Forelimb muscle (tissue), 1 donor: ENCODE data around the gene CYFIP2. TPM values are rescaled to one million over a fixed set of nuclear protein-coding genes. Genes with fewer than 3 reads are reported as not detected.

Source experiments
- DNase-seq: peaks from one replicate; pipeline ENCODE4 v3.0.0-alpha.2; 2013; ENCODE audit warnings: low read depth
- polyA plus RNA-seq: library from polyadenylated mRNA; unstranded; fragments of 120-200 nt; gene quantifications from one replicate; pipeline ENCODE4 v1.2.1, GENCODE V29; 2013; ENCODE audit not compliant: insufficient read length

The CYFIP2 gene
- polyA plus RNA-seq, 1 donor, result 5.2 TPM

DNA sequence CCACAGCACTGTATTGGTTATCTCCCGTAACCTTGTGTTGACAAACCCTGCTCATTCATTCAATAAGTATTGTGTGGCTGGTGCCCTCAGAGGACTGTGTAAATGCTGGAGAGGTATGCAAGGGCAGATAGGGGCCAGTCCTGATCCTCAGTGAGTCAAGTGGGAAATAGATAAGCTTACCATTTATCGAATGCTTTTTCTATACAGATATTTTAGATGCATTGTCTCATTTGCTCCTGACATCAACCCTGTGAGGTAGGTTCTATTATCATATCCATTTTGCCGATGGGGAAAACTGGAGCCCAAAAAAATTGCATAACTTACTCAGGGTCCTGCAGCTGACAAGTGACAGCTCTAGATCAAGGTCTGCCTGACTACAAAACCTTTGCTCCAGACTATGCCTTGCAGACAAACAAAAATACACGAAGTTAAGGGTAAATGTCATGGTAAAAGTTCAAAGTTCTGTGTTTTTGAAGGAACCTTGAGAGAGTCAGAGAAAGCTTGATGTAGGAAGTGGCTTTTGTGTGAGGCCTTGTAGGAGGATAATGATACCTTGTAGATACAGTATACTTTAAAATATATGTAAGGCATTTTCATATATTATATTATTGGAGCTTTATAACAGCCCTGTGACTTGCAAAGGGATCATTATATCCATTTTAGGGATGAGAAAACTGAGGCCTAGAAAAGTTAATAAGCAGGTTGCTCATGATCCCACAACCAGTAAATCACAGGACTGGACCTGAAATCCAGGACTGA lies 22.7 kb downstream of the CYFIP2 start:
- DNase-seq, result no peak

DNA sequence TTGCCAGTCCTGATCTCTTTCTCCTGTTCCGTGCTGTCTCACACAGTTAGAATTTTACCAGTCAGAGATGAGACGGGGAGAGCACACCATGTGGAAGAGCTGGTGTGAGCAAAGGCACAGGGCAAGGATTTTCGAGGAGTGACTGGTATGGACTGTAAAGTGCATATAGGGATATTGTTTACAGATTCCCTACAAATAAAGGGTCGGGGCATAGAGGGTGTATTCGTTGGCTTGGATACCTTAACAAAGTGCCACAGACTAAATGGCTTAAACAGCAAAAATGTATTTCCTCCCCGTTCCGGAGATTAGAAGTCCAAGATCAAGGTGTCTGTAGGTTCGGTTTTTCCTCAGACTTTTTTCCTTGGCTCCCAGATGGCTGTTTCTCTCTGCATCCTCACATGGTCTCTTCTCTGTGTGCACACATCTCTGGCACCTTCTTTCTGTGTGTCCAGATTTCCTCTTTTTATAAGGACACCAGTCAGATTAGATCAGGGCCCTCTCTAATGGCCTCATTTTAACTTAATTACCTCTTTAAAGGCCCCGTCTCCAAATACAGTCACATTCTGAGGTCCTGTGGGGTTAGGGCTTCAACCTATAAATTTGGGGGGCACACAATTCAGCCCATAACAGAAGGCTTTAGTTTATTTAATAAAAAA lies 23.4 kb downstream of the CYFIP2 start:
- DNase-seq, result no peak

DNA sequence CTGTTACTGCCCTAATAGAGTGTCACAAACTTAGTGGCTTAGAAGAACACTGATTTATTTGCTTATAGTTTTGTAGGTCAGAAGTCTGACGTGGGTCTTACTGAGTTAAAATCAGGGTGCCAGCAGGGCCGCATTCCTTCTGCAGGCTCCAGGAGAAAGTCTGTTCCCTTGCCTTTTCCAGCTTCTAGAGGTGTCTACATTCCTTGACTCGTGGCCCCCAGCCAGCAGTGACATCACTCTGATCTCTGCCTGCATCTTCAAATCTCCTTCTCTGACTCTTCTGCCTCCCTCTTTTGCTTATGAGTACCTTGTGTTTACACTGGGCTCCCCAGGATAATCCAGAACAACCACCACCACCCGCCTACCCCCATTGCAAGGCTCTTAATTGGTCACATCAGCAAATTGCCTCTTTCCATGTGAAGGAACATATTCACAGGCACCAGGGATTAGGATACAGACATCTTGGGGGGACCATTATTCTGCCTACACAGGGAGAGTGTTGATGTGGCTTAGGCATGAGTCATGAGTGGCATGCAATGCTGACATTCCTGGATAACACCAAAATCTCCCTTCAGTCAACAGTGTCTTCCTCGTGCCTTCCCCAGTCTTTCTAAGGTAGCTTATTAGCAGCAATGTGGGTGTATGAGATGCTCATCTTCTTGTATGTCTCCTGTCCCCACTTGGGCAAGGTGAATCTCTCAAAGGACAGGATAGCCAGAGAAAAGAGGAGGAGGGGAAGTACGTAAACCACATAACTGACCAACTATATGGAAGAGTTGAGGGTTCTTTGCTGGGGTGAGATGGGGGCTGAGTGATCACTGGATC lies 24.4 kb downstream of the CYFIP2 start:
- no peak for DNase-seq

DNA sequence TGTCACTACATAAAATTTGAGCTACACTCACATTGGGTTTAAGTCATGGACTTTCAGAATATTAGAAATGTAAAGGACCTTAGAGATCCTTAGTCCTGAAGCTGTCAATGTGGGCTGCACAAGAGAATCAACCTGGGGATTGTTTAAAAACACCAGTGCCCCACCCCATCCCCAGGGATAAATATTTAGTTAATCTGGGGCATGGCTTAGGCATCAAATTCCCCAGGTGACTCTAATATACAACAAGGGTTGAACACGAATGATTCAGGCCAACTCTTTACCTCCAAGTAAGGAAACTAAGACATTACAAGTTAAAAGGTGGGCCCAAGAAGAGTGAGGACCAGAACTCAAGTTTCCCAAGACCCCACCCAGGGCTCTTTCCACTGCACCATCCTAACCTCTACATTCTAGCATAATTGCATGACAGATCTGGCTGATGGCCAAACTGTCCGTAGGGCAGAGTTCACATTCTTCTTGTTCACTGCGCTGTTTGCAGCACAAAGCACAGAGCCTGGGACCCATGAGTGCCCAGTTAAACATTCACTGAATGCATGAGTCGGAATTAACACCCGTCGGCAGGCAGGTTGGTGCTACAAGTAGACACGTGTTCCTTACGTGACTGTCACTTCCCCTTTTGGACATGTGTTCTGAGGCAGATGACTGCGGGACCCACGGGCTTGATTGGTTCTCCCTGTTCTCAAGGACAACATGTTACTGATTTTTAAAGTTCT lies 25.2 kb downstream of the CYFIP2 start:
- DNase-seq, result no peak

DNA sequence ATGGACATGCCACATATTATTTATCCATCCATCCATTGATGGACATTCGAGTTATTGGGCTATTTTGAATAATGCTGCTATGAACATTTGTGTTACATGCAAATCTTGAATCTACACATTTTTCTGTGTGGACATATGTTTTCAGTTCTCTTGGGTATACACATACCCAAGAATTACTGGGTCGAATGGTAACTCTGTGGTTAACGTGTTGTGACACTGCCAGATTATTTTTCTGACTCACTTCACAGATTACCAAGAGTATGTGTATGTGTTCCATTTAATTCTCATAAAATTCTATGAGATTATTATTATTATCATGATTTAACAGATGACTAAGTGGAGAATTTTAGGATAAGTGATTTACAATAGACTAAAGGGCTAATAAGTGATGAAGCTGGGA lies 26.7 kb downstream of the CYFIP2 start:
- DNase-seq, result no peak

DNA sequence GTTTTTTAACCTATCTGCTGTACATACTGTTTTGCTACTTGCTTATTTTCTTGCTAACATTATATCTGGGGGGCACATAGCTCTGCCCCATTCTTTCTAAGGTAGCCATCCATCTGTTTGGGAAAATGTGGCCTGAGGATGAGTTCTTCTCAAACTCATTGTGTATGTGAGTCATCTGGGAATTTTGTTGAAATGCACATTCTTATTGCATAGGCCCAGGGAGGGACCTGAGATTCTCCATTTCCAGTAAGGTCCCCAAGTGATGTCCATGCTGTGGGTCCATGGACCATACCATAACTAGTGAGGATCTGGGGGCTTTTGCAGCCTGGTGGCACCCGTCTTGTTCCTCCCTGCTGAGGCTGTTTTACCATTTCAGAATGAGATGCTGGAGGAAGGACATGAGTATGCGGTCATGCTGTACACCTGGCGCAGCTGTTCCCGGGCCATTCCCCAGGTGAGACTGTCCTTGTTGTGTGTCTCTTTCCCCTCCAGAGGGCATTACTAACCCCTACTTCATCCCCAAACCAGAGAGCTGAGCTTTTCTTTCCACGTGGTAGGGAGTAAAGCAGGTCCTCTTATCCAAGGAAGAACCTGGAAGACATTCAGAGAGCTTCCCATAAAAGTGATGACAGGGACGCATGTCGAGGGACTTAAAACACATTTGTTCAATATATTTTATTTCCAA lies 28.6 kb downstream of the CYFIP2 start:
- DNase-seq, result no peak

DNA sequence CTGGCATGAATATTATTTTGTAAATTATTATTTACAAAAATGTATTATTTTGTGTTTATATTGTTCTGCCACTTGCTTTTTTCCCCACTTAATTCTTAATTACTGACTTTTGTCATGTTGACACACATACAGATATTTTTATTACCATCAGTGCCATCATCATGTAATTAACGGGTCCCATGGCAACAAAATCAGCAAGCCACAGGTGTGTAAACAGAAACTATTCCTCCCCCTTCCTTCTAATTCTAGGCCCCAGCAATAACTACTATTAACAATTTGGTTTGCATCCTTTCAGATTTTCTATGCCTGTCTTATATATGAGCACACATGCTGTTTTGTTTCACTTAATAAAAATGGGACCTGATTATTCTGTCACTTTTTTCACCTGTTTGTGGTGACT lies 29.3 kb downstream of the CYFIP2 start:
- DNase-seq, result no peak

DNA sequence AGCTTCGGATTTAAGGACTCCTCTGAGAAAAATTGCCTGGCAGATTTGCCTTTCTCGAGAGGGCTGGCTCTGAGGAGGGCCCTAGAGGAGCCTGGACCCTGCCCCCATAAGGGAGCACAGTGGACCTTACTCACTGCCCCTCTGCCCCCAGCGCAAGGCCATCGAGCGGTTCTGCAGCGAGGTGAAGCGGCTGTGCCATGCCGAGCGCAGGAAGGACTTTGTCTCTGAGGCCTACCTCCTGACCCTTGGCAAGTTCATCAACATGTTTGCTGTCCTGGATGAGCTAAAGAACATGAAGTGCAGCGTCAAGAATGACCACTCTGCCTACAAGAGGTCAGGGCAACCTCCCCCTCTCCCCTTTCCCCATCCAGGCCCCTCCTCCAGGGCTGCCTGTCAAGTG lies 34.6 kb downstream of the CYFIP2 start:
- no peak for DNase-seq

DNA sequence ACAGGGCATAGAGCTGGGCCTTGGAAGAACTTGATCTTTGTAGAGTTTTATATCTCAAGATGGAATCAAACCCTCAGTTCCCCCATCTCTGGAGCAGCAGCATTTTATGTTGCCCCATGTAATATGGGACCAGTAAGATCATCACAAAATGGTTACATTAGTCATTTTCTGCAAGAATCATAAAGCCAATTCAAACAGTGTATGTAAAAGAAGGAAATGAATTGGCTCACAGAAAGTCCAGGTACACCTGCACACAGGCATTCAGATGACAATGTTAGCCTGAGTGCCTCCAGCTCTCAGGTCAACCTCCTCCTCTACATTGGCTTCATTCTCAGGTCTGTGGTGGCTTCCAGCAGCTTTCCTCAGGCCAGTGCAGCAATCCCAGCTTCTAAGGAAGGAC lies 35.1 kb downstream of the CYFIP2 start:
- DNase-seq, result no peak

DNA sequence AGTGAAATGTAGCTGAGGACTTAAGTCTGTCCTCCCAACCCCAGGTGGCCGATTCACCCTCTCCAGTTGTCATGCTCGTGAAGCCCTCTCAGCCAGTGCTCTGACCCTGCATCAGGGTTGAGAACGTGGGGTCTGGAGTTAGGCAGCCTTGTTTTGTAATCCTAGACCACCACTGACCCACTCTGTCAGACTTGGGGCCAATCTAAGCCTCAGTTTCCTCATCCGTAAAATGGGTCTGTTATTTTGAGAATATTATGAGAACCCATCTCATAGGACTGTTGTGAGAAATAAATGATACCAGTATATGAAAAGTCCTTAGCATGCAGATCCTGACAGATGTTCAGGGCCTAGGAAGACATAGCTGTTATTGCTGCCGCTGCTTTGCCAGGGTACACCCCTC lies 37.1 kb downstream of the CYFIP2 start:
- DNase-seq, result no peak

DNA sequence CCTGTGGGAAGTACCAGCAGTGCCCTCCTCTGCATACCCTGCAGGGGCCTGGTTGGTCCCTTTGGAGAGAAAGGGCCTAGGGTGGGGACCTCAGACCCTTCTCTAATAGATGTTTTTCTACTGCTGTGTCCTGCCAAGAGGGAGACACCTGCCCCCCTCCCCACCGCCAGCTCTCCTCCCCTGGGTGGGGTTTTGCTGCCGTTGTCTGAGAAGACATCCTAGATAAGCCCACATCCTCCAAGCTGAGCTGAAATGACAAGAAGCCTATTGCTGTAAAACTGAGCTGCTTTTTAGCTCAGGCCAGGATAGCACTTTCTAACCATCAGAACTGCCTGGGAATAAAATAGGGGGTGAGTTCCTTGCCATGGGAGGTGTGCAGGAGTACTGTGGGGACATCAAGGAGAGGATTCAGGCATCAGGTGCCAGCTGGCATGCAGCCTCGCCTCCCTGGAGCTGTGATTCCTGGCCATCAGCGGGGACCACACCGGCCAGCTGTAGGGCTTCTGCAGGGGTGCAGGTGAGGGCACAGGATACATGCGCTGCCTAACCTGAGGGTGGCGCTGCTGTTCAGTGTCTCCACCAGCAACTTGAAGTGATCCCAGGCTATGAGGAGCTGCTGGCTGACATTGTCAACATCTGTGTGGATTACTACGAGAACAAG lies 37.9 kb downstream of the CYFIP2 start:
- no peak for DNase-seq

DNA sequence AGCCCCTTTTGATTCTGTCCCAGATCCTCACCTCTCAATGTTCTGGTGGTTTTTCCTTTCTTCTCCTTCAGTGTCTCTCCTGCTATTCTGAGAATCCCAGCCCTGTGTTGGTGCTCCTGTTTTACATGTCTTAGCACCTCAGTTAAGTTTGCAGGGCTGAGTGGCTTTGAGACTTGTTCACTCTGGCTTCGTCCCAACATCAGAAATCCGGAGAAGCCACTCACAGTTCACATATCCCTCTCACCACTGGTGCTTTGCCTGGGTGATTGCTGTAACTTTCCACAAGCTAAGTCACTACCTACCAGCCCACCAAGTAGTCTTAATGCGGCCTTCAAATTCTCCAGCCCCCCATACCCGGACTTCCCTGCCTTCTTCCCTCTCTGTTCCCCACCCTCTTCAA lies 40.2 kb downstream of the CYFIP2 start:
- no peak for DNase-seq

DNA sequence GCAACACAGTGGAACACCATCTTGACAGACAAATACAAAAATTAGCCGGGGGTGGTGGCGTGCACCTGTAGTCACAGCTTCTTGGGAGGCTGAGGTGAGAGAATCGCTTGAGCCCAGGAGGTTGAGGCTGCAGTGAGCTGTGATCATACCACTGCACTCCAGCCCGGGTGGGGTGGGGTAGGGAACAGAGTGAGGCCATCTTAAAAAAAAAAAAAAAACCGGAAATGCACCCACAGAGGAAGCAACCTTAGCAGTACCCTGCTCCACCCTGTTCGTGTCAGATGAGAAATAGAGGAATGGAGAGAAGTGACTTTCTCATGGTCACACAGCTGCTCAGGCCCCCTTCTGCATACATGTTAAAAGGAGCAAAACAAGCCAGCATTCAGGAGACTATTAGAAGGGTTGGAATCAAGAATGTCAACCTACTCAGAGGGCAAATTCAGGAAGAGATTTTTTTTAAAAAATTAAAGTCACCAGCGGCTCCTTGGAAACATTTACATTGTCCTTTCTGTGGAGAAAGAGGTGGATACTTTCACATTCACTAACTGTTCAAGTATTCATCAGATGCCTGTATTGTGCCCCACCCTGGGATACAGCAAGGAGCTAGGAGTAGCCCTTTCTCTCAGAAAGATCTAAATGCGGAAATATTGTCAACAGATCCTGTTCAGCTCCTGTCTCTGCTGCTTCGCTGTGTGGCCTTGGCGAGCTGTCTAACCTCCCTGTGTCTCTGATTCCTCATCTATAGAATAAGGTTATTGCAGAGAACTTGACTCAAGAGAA lies 41.0 kb downstream of the CYFIP2 start:
- DNase-seq, result no peak

DNA sequence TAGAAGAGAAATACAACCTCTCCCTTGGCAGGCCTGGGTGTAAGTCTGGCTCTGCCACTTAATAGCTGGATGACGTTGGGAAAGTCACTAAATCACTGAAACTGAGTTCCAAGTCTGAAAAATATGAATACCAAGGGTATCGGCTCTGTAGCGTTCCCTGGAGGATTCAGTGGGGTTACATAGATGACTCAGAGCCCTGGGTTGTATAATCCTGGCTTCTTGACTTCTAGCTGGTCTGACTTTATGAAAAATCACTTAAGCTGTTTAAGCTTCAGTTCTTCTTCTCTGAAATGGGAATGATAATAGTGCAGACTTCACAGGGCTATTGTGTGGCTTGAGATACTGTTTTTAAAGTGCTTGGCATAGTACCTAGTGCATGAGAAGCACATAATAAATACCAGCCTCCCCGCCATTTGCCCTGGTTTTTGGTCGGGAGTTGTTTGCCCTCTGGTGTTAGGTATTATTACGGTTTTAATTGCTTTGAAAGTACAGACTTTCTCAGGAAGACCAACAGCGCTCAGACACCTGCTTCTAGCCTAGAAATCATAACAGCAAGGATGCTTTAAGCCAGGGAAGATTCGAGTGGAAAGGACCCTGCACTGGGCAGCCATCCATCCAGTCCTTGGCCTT lies 43.0 kb downstream of the CYFIP2 start:
- DNase-seq, result no peak

DNA sequence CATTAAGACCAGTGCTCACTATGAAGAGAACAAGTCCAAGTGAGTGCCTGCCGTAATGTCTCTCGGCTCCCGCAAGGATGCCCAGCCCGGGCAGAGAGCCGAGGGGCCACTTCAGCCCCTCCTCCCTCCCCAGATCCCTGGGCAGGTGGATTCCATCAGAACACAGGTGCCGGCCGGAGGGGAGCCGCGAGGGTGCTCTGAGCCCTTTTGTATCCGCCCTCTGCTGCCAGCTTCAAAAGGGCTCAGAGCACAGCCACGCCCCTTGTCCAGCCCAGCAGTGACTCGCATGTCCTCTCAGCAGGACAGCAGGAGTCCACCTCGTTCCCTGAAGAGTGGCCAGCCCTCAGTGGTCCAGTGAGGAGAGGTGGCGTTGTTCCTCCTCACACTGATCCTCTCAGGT lies 43.9 kb downstream of the CYFIP2 start:
- no peak for DNase-seq

DNA sequence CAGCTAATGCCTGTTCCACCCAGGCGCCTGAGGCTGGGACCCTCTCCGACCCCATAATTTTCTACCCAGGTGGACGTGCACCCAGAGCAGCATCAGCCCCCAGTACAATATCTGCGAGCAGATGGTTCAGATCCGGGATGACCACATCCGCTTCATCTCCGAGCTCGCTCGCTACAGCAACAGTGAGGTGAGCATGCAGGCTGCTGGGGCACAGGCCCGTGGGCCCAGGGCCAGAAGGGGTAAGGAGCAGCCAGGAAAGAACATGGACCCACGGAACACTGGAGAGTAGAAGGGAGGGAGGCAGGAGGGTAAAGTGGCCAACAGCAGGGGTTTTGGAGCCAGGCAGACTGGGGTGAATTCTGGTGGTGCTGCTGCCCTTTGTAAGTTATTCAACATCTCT lies 45.7 kb downstream of the CYFIP2 start:
- no peak for DNase-seq

DNA sequence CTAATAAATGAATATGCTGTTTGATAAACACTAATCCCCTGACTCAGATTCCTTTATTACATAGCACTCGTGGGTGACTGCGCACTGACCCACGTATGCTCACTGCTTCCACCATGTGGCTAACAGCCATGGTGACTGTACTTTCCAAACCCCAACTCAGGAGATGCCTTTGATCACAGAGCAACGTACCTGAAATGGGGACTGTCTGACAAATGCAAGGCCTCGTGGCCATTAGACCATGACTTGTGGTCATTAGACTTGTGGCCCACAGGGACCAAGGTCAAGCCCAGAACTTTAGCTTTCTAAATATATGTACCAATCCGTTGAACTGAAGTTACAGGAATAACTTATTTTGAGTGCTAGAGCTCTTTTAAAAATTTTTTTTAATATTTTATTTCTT lies 46.6 kb downstream of the CYFIP2 start:
- DNase-seq, result no peak

DNA sequence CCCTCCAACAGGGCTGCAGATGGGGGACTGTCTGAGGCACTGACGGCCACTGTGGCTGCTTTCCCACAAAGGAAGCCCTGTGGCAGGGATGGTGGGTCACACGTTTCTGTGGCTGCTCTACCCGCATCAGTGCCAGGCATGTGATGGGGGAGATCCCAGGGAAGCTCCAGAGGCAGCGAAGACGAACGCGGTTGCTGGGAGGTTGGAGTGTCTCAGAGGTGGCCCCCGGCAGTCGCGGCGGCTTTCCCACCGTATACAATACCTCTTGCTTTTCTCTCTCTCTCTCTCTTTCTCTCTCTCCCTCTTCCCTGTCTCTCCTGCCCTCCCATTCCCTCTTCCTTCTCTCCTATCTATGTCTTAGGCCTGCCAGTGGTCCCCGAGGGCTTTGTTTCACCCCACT lies 56.7 kb downstream of the CYFIP2 start:
- no peak for DNase-seq

DNA sequence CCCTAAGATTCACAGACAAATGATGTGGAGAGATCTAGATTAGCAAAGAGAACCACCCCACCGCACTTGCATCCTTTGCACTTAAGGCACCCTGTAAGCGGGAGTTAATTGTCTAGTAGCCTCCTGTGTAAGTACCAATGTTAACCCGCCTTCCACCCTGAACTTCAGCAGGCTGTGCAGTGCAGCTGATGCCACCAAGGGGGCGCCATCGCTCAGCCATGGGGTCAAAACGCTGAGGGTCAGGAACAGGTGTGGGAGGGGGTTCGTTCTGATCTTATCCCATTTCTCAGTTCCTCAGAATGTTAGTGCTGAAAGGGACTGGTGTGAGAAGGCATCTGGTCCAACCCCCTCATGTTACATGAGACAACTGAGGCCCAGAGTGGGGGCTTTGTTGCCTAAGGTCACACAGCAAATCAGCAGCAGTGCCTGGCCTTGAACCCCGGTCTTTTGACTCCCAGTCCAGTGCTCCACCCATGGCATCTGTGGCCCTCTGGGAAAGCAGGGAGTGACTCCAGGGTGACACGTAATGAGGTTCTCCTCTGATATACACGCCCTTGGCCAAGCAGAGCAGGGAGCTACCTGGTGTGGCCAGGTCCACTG lies 57.3 kb downstream of the CYFIP2 start:
- DNase-seq, result no peak
